Upper lobe of left lung (tissue), 4 donors: ENCODE results near the gene TTC36.

ENCODE experiments used
- CTCF ChIP-seq, 6 experiments: fragments of 450-650 bp in 4 of 6; fragments of 200-600 bp in 2 of 6; sonication (generic) in 2 of 6; IDR thresholded peaks; one replicate each; pipeline ENCODE4 v1.5.1; 2016 to 2019; ENCODE audit warnings: antibody characterized with exemption in 6 of 6
- POLR2A ChIP-seq, 4 donors: fragments of 450-650 bp; IDR thresholded peaks; one replicate each; pipeline ENCODE4 v1.5.1; 2016 to 2017; ENCODE audit warnings: antibody characterized with exemption in 4 of 4, mild to moderate bottlenecking in 2 of 4
- POLR2AphosphoS5 ChIP-seq, 2 donors: sonication (generic); formaldehyde crosslinking; IDR thresholded peaks; one replicate each; pipeline ENCODE4 v1.5.1; 2017; ENCODE audit warnings: antibody characterized with exemption in 2 of 2

- TF ChIP-seq CTCF (IDR thresholded peaks at IDR 0.05) (no peak), POLR2A (IDR thresholded peaks at IDR 0.05) (no peak), POLR2AphosphoS5 (IDR thresholded peaks at IDR 0.05) (no peak)
Measured at GRCh38 chr11:118544010-118544646, 16.9 kb downstream of the TTC36 start.
